Mesenchymal stem cell (in vitro differentiated cells and primary cell): ENCODE results near the gene ADARB2.
"Not testable (repeated sequence)": the region's sequence is repeated elsewhere in the genome, so short reads cannot be mapped to it uniquely, and the experiment has no call there.

Source experiments
- DNase-seq: peaks from one replicate; pipeline ENCODE4 v3.0.0-alpha.2; 2013
- H2AFZ ChIP-seq: one replicate; pipeline ENCODE4 v1.6.1; 2013; ENCODE audit warnings: low read depth, mild to moderate bottlenecking, control low read depth, inconsistent platforms, low read length, moderate library complexity
- H2AK5ac ChIP-seq: 2 replicates; pipeline ENCODE4 v1.6.1; 2013; ENCODE audit warnings: low read length, moderate library complexity, mild to moderate bottlenecking, inconsistent platforms; ENCODE audit not compliant: severe bottlenecking
- H2BK120ac ChIP-seq: one replicate; pipeline ENCODE4 v1.6.1; 2013; ENCODE audit warnings: low read depth, mild to moderate bottlenecking, inconsistent platforms, low read length, moderate library complexity
- H2BK12ac ChIP-seq, 2 experiments: one replicate each; pipeline ENCODE4 v1.6.1; 2013; ENCODE audit warnings: inconsistent platforms in 2 of 2, low read length in 2 of 2, mild to moderate bottlenecking in 2 of 2, moderate library complexity in 2 of 2, control low read depth in 1 of 2
- H2BK15ac ChIP-seq: one replicate; pipeline ENCODE4 v1.6.1; 2013; ENCODE audit warnings: mild to moderate bottlenecking, low read depth, inconsistent platforms; ENCODE audit not compliant: poor library complexity, severe bottlenecking
- H2BK5ac ChIP-seq: 2 replicates; pipeline ENCODE4 v1.6.1; 2013; ENCODE audit warnings: low read depth, mild to moderate bottlenecking, low read length, control low read depth, inconsistent platforms; ENCODE audit not compliant: poor library complexity, severe bottlenecking
- H3K14ac ChIP-seq, 2 experiments: one replicate each; pipeline ENCODE4 v1.6.1; 2013; ENCODE audit warnings: inconsistent platforms in 2 of 2, low read length in 2 of 2, control low read depth in 1 of 2, mild to moderate bottlenecking in 1 of 2, moderate library complexity in 1 of 2
- H3K18ac ChIP-seq, 2 experiments: one replicate each; pipeline ENCODE4 v1.6.1; 2013; ENCODE audit warnings: inconsistent platforms in 2 of 2, low read length in 2 of 2, control low read depth in 1 of 2, low read depth in 1 of 2, mild to moderate bottlenecking in 1 of 2
- H3K23ac ChIP-seq, 2 experiments: one replicate each; pipeline ENCODE4 v1.6.1; 2013; ENCODE audit warnings: inconsistent platforms in 2 of 2, low read length in 2 of 2, mild to moderate bottlenecking in 2 of 2, moderate library complexity in 2 of 2, control low read depth in 1 of 2
- H3K27ac ChIP-seq: 2 replicates; pipeline ENCODE4 v1.5.1; 2013; ENCODE audit warnings: mild to moderate bottlenecking, moderate library complexity, low read length, control low read depth, inconsistent platforms; ENCODE audit not compliant: poor library complexity, severe bottlenecking
- H3K27me3 ChIP-seq, 2 experiments: 2 replicates each; pipeline versions ENCODE4 v1.6.1 to v1.7.0; 2013; ENCODE audit warnings: low read length in 2 of 2, mild to moderate bottlenecking in 2 of 2, moderate library complexity in 2 of 2, control low read depth in 1 of 2, inconsistent platforms in 1 of 2; ENCODE audit not compliant: control insufficient read depth in 1 of 2, insufficient read depth in 1 of 2
- H3K36me3 ChIP-seq, 2 experiments: 2 replicates each; pipeline versions ENCODE4 v1.6.1 to v1.7.0; 2013; ENCODE audit warnings: low read length in 2 of 2, control low read depth in 1 of 2, inconsistent platforms in 1 of 2, low read depth in 1 of 2, mild to moderate bottlenecking in 1 of 2; ENCODE audit not compliant: insufficient read depth in 2 of 2, control insufficient read depth in 1 of 2
- H3K4ac ChIP-seq, 2 experiments: one replicate each; pipeline ENCODE4 v1.6.1; 2013; ENCODE audit warnings: inconsistent platforms in 2 of 2, low read length in 2 of 2, mild to moderate bottlenecking in 2 of 2, moderate library complexity in 2 of 2, control low read depth in 1 of 2, low read depth in 1 of 2
- H3K4me1 ChIP-seq: 2 replicates; pipeline ENCODE4 v1.6.1; 2013; ENCODE audit warnings: low read depth, low read length, control low read depth; ENCODE audit not compliant: control insufficient read depth, insufficient read depth
- H3K4me2 ChIP-seq: 2 replicates; pipeline ENCODE4 v1.6.1; 2013; ENCODE audit warnings: low read length, mild to moderate bottlenecking, inconsistent platforms; ENCODE audit not compliant: poor library complexity, severe bottlenecking
- H3K4me3 ChIP-seq, 2 experiments: 2 replicates each; pipeline versions ENCODE4 v1.5.1 to v1.7.0; 2013; ENCODE audit warnings: low read length in 2 of 2, mild to moderate bottlenecking in 2 of 2, control low read depth in 1 of 2, low read depth in 1 of 2; ENCODE audit not compliant: insufficient read depth in 1 of 2
- H3K79me1 ChIP-seq: replicated peaks from 2 replicates; pipeline ENCODE4 v1.6.1; 2013; ENCODE audit warnings: mild to moderate bottlenecking, control low read depth, low read length, inconsistent platforms; ENCODE audit not compliant: poor library complexity, severe bottlenecking
- H3K9ac ChIP-seq: 2 replicates; pipeline ENCODE4 v1.7.0; 2013; ENCODE audit warnings: mild to moderate bottlenecking, low read length, moderate library complexity
- H3K9me3 ChIP-seq: 2 replicates; pipeline ENCODE4 v1.7.0; 2013; ENCODE audit warnings: mild to moderate bottlenecking, low read length; ENCODE audit not compliant: control insufficient read depth
- H4K8ac ChIP-seq: one replicate; pipeline ENCODE4 v1.6.1; 2013; ENCODE audit warnings: inconsistent platforms, mild to moderate bottlenecking, low read length, moderate library complexity
- H4K91ac ChIP-seq: one replicate; pipeline ENCODE4 v1.6.1; 2013; ENCODE audit warnings: mild to moderate bottlenecking, low read length, inconsistent platforms
- WGBS: methylation state at CpG from one replicate; pipeline ENCODE4 v1.1.7; 2013; ENCODE audit warnings: mixed read lengths; 5-methylcytosine and 5-hydroxymethylcytosine counted together

The ADARB2 gene

GRCh38 chr10:1538531-1539061, 198.7 kb downstream of the ADARB2 start:
- H4K91ac ChIP-seq: no peak overlapping the region
- H3K18ac ChIP-seq: no peak overlapping the region
- no peak overlapping the region for H3K4me3 ChIP-seq
- no peaks in the 10 kb centered on the region for H3K27me3 ChIP-seq
- no peak overlapping the region for H2AK5ac ChIP-seq
- H3K79me1 ChIP-seq: no peaks in the 10 kb centered on the region
- no peaks in the 10 kb centered on the region for H3K36me3 ChIP-seq
- 83% methylated on average over 20 of the region's 20 CpGs for WGBS
- H3K9me3 ChIP-seq: no peaks in the 10 kb centered on the region
- H3K4me2 ChIP-seq: no peak overlapping the region
- no peak overlapping the region for H3K23ac ChIP-seq
- H3K14ac ChIP-seq: no peak overlapping the region
- H2BK12ac ChIP-seq: no peak overlapping the region
- no peak overlapping the region for H2BK5ac ChIP-seq
- no peak overlapping the region for H2BK15ac ChIP-seq
- H3K27ac ChIP-seq: no peak overlapping the region
- no peak overlapping the region for H2AFZ ChIP-seq
- no peak overlapping the region for H3K9ac ChIP-seq
- no peaks in the 10 kb centered on the region for H3K4me1 ChIP-seq
- no peak for DNase-seq
- no peak overlapping the region for H2BK120ac ChIP-seq
- no peak overlapping the region for H4K8ac ChIP-seq
- no peak overlapping the region for H3K4ac ChIP-seq

GRCh38 chr10:1538121-1538520, 199.2 kb downstream of the ADARB2 start:
- DNase-seq: no peak
- no peak overlapping the region for H2BK120ac ChIP-seq
- no peaks in the 10 kb centered on the region for H3K4me1 ChIP-seq
- H3K14ac ChIP-seq: no peak overlapping the region
- H3K9ac ChIP-seq: no peak overlapping the region
- H3K4me3 ChIP-seq: no peak overlapping the region
- no peak overlapping the region for H3K4me2 ChIP-seq
- no peak overlapping the region for H2BK15ac ChIP-seq
- no peak overlapping the region for H2BK12ac ChIP-seq
- no peak overlapping the region for H3K4ac ChIP-seq
- H2AK5ac ChIP-seq: no peak overlapping the region
- no peaks in the 10 kb centered on the region for H3K9me3 ChIP-seq
- no peaks in the 10 kb centered on the region for H3K27me3 ChIP-seq
- no peak overlapping the region for H3K18ac ChIP-seq
- H3K23ac ChIP-seq: no peak overlapping the region
- no peak overlapping the region for H3K27ac ChIP-seq
- no peak overlapping the region for H2AFZ ChIP-seq
- H4K8ac ChIP-seq: no peak overlapping the region
- 73% methylated on average over 6 of the region's 8 CpGs for WGBS
- H4K91ac ChIP-seq: no peak overlapping the region
- no peak overlapping the region for H2BK5ac ChIP-seq
- H3K79me1 ChIP-seq: no peaks in the 10 kb centered on the region
- no peaks in the 10 kb centered on the region for H3K36me3 ChIP-seq

GRCh38 chr10:1537449-1537848, 199.9 kb downstream of the ADARB2 start:
- not testable (repeated sequence) for H3K27me3 ChIP-seq, H2BK5ac ChIP-seq, H3K79me1 ChIP-seq, H3K4me3 ChIP-seq, H3K14ac ChIP-seq, H3K4me2 ChIP-seq, H2BK120ac ChIP-seq, DNase-seq, H3K4ac ChIP-seq, H3K9me3 ChIP-seq, H3K18ac ChIP-seq, H2AFZ ChIP-seq, H2BK15ac ChIP-seq, H4K91ac ChIP-seq, H2AK5ac ChIP-seq, H3K4me1 ChIP-seq, H3K23ac ChIP-seq, H3K27ac ChIP-seq, H3K9ac ChIP-seq, H2BK12ac ChIP-seq, H3K36me3 ChIP-seq, H4K8ac ChIP-seq
- WGBS: 94% methylated on average over 1 of the region's 2 CpGs

GRCh38 chr10:1536341-1536740, 201.0 kb downstream of the ADARB2 start:
- DNase-seq: no peak
- Histone ChIP-seq H2BK120ac (no peak overlapping the region), H2BK15ac (no peak overlapping the region), H4K8ac (no peak overlapping the region), H3K4me1 (no peaks in the 10 kb centered on the region), H3K9ac (no peak overlapping the region), H3K18ac (no peak overlapping the region), H4K91ac (no peak overlapping the region), H3K9me3 (no peaks in the 10 kb centered on the region), H2AK5ac (no peak overlapping the region), H3K27ac (no peak overlapping the region), H3K27me3 (no peaks in the 10 kb centered on the region), H3K4me3 (no peak overlapping the region), H3K23ac (no peak overlapping the region), H3K36me3 (no peaks in the 10 kb centered on the region), H2BK12ac (no peak overlapping the region), H3K4ac (no peak overlapping the region), H2AFZ (no peak overlapping the region), H3K14ac (no peak overlapping the region), H2BK5ac (no peak overlapping the region), H3K79me1 (no peaks in the 10 kb centered on the region), H3K4me2 (no peak overlapping the region)
- WGBS: 93% methylated on average over 6 of the region's 7 CpGs
